22Rv1 (cell line): ENCODE data around the gene DGCR6L.
"Not testable (repeated sequence)": the region's sequence is repeated elsewhere in the genome, so short reads cannot be mapped to it uniquely, and the experiment has no call there.

Experiments
- ZFX ChIP-seq: fragments of 450-650 bp; IDR thresholded peaks from 2 replicates; pipeline ENCODE4 v1.6.1; 2017; ENCODE audit warnings: antibody characterized with exemption, borderline replicate concordance
- TF ChIP-seq, protein P1 (sequence below): fragments of 450-650 bp; IDR thresholded peaks from 2 replicates; pipeline ENCODE4 v1.5.1; 2017; ENCODE audit warnings: mild to moderate bottlenecking

DNA sequence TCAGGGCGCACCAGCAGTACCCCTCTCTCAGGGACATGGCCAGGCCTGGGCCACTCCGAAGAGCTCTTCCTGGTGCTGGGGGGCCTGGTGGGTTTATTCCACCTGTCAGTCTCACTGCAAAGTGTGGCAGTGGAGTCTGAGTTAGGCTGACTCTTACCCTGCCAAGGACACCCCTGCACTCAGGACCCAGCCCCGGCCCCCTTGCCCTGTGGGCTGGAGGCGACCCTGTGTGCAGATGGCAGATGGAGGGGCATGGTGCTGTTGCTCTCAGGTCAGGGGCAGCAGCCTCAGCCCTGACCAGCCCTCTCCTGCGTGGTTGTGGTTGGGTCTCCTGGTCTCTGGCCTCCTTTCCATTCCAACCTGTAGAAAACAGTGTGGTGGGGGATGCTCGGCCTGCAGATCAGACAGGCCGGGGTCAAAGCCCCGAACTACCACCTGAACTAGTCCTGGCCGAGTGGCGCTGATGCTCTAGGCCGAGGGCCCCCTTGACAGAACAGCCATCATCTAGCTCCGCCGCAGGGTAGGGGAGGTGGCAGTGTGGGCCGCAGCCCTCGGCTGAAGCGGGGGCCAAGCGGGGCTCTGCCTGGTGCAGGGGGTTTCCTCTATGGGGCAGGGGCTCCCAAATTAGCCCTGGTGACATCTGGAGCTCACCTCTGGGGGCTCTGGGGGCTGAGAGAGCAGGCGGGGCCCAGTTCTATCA lies 41.8 kb downstream of the DGCR6L start:
- TF ChIP-seq, protein P1, sequence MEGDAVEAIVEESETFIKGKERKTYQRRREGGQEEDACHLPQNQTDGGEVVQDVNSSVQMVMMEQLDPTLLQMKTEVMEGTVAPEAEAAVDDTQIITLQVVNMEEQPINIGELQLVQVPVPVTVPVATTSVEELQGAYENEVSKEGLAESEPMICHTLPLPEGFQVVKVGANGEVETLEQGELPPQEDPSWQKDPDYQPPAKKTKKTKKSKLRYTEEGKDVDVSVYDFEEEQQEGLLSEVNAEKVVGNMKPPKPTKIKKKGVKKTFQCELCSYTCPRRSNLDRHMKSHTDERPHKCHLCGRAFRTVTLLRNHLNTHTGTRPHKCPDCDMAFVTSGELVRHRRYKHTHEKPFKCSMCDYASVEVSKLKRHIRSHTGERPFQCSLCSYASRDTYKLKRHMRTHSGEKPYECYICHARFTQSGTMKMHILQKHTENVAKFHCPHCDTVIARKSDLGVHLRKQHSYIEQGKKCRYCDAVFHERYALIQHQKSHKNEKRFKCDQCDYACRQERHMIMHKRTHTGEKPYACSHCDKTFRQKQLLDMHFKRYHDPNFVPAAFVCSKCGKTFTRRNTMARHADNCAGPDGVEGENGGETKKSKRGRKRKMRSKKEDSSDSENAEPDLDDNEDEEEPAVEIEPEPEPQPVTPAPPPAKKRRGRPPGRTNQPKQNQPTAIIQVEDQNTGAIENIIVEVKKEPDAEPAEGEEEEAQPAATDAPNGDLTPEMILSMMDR, result not testable (repeated sequence)
- not testable (repeated sequence) for TF ChIP-seq ZFX
